PC-9 (cell line): ENCODE results near the gene CROCC2.

Source experiments
- CTCF ChIP-seq: fragments of 200-600 bp; sonication (generic); conservative IDR thresholded peaks from 2 replicates; pipeline ENCODE4 v1.6.1; 2017; ENCODE audit warnings: mixed run types, antibody characterized with exemption, mild to moderate bottlenecking, moderate library complexity
- EZH2 ChIP-seq: fragments of 200-600 bp; sonication (generic); IDR thresholded peaks from 2 replicates; pipeline ENCODE4 v1.8.0; 2017; ENCODE audit warnings: antibody characterized with exemption, low read depth

GRCh38 chr2:240875228-240876034 is 30.7 kb upstream of the CROCC2 start:
- TF ChIP-seq CTCF (no peak), EZH2 (no peak)
